HepG2 (cell line): ENCODE results near the gene SYNE2. TPM values are rescaled to one million over a fixed set of nuclear protein-coding genes. Genes with fewer than 3 reads are reported as not detected.

ENCODE experiments used
- BCLAF1 ChIP-seq: fragments of 450-650 bp; IDR thresholded peaks from 2 replicates; pipeline ENCODE4 v1.6.1; 2017; ENCODE audit warnings: mild to moderate bottlenecking
- KLF11 ChIP-seq: IDR thresholded peaks from 2 replicates; pipeline ENCODE4 v1.6.1; 2016; ENCODE audit warnings: missing compliant biosample characterization
- MIXL1 ChIP-seq: IDR thresholded peaks from 2 replicates; pipeline ENCODE4 v1.6.1; 2016
- PRPF4 ChIP-seq: fragments of 200-400 bp; formaldehyde crosslinking; IDR thresholded peaks from 2 replicates; pipeline ENCODE4 v1.6.1; 2016; ENCODE audit warnings: low read length, low read depth; ENCODE audit not compliant: poor library complexity, severe bottlenecking
- RFX3 ChIP-seq: IDR thresholded peaks from 2 replicates; pipeline ENCODE4 v1.6.1; 2016; ENCODE audit warnings: missing biosample characterization, missing genetic modification reagents
- SIN3A ChIP-seq: IDR thresholded peaks from 2 replicates; pipeline ENCODE4 v1.6.1; 2011; ENCODE audit warnings: low read depth, mild to moderate bottlenecking, control low read depth, low read length, borderline replicate concordance
- ZBTB33 ChIP-seq: sonication (generic); formaldehyde crosslinking; IDR thresholded peaks from 2 replicates; pipeline ENCODE4 v1.4.0; 2020; ENCODE audit warnings: missing genetic modification reagents
- ZNF24 ChIP-seq: fragments of 450-650 bp; IDR thresholded peaks from 2 replicates; pipeline ENCODE4 v1.6.1; 2017; ENCODE audit warnings: antibody characterized with exemption, mild to moderate bottlenecking
- ZNF609 ChIP-seq: sonication (generic); formaldehyde crosslinking; IDR thresholded peaks from 2 replicates; pipeline ENCODE4 v1.4.0; 2020; ENCODE audit warnings: mild to moderate bottlenecking, missing genetic modification reagents, borderline replicate concordance
- ZNF841 ChIP-seq: sonication (generic); formaldehyde crosslinking; IDR thresholded peaks from 2 replicates; pipeline ENCODE4 v1.8.1; 2023; ENCODE audit warnings: missing genetic modification reagents, borderline replicate concordance
- polyA plus RNA-seq, 8 experiments: library from polyadenylated mRNA; depleted of rRNA in 3 of 8; stranded (reverse) in 7 of 8; unstranded in 1 of 8; fragments of >200 nt; fragmentation: Illumina TruSeq in 4 of 8; extraction: Trizol in 4 of 8; gene quantifications; 2 replicates each; pipeline versions ENCODE4 v1.2.1 to v1.2.3, GENCODE V29; 2011 to 2016; ENCODE audit warnings: low read depth in 4 of 8, missing spikeins in 1 of 8, mixed read lengths in 1 of 8; ENCODE audit not compliant: insufficient read depth in 1 of 8
- total RNA-seq, 5 experiments: library from RNA; depleted of rRNA; stranded (reverse); fragments of >200 nt; fragmentation: Illumina TruSeq; extraction: Trizol; gene quantifications; 2 replicates each; pipeline ENCODE4 v1.2.3, GENCODE V29; 2016; ENCODE audit warnings: low read depth in 1 of 5

SYNE2 gene
- total and polyA plus RNA-seq, 2 of the 13 experiments (the other 11 are each of a cell fraction or from before 2014, with no cell fraction given) = 6.2 to 13.3 TPM

- TF ChIP-seq ZNF609 (CRISPR knock-in tag) (no peak), MIXL1 (CRISPR knock-in tag) (no peak), BCLAF1 (no peak), ZNF841 (no peak), RFX3 (CRISPR knock-in tag) (no peak), KLF11 (CRISPR knock-in tag) (no peak), SIN3A (no peak), ZBTB33 (CRISPR knock-in tag) (no peak), ZNF24 (no peak), PRPF4 (no peak)
Observed at GRCh38 chr14:64184103-64184729, 331.4 kb downstream of the SYNE2 start (continued).
